Nephron progenitor cell (in vitro differentiated cells): ENCODE data around the gene ARHGAP26.

Experiments used
- DNase-seq: peaks from one replicate; pipeline ENCODE4 v3.0.0; 2021
- H3K27ac Mint-ChIP-seq: 2 replicates; pipeline ENCODE4 v1.8.0; 2021; ENCODE audit warnings: mild to moderate bottlenecking, moderate library complexity, mixed read lengths
- H3K27me3 Mint-ChIP-seq: 2 replicates; pipeline ENCODE4 v1.8.0; 2021; ENCODE audit warnings: mild to moderate bottlenecking, low read depth, mixed read lengths; ENCODE audit not compliant: poor library complexity
- H3K36me3 Mint-ChIP-seq: 2 replicates; pipeline ENCODE4 v1.8.0; 2021; ENCODE audit warnings: low read depth, mixed read lengths
- H3K4me1 Mint-ChIP-seq: 2 replicates; pipeline ENCODE4 v1.8.0; 2021; ENCODE audit warnings: mixed read lengths
- H3K4me3 Mint-ChIP-seq: 2 replicates; pipeline ENCODE4 v1.8.0; 2021; ENCODE audit warnings: mild to moderate bottlenecking, moderate library complexity, mixed read lengths
- H3K9me3 Mint-ChIP-seq: 2 replicates; pipeline ENCODE4 v1.8.0; 2021; ENCODE audit warnings: mild to moderate bottlenecking, moderate library complexity, mixed read lengths
- CTCF ChIP-seq: fragments of 200-600 bp; sonication (generic); IDR thresholded peaks from 2 replicates; pipeline ENCODE4 v1.5.0; 2021; ENCODE audit warnings: antibody characterized with exemption

The ARHGAP26 gene

GRCh38 chr5:143024228-143024920 is 254.2 kb downstream of the ARHGAP26 start:
- H3K9me3 Mint-ChIP-seq: no peaks in the 10 kb centered on the region
- H3K27me3 Mint-ChIP-seq: peaks cover 4% of the 10 kb centered on the region
- TF ChIP-seq CTCF: no peak
- H3K4me1 Mint-ChIP-seq: peaks cover 47% of the 10 kb centered on the region
- no peaks in the 10 kb centered on the region for H3K36me3 Mint-ChIP-seq
- H3K27ac Mint-ChIP-seq: no peak overlapping the region
- no peak overlapping the region for H3K4me3 Mint-ChIP-seq
- no peak for DNase-seq

DNA sequence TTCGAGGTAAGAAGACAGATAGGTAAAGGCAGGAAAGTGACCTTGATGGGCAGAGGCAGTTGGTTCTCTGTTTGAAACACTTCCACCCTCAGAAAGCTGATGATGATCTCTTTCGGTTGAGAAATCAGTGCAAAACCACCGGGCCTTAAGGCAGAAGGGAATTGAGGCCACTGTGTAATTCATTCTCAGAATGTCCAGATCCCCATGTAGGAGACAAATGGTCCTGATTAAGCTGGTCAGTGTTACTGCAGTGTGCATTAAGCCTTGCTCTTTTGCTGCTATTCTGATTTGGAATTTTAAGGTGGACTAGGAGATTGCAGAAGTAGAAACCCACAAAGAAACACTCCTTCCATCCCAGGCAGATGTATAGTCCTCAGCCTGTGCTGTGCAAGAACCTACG is 255.2 kb downstream of the ARHGAP26 start:
- H3K4me1 Mint-ChIP-seq: peaks cover 39% of the 10 kb centered on the region
- peak overlapping the region; percentile 52 for H3K27ac Mint-ChIP-seq
- H3K9me3 Mint-ChIP-seq: no peaks in the 10 kb centered on the region
- H3K27me3 Mint-ChIP-seq: peaks cover 4% of the 10 kb centered on the region
- H3K4me3 Mint-ChIP-seq: no peak overlapping the region
- TF ChIP-seq CTCF: no peak
- no peak for DNase-seq
- no peaks in the 10 kb centered on the region for H3K36me3 Mint-ChIP-seq

DNA sequence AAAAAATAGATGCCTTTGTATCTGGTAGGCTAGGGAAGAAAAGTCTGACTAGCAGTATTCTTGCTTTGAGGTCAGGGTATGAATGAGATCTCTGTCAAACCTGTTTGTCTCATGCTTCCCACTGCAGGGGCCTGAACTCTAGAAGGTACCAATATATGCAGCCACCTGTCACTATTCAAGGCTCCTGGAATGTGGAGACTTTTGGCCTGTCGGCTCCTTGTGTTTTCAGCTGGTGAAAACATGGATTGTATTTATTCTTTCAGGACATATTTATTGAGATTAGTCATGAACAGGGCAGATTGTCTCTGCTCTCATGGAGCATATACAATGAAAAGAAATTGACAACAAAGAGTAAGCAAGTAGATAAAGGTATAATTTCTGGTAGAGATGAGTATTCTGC is 255.8 kb downstream of the ARHGAP26 start:
- Mint-ChIP-seq H3K4me3 (no peak overlapping the region), H3K9me3 (no peaks in the 10 kb centered on the region), H3K4me1 (peaks cover 39% of the 10 kb centered on the region), H3K27ac (peak overlapping the region; percentile 12), H3K36me3 (no peaks in the 10 kb centered on the region), H3K27me3 (peaks cover 4% of the 10 kb centered on the region)
- no peak for TF ChIP-seq CTCF
- no peak for DNase-seq

- Mint-ChIP-seq H3K4me3 (no peak overlapping the region), H3K9me3 (no peaks in the 10 kb centered on the region), H3K27ac (peak overlapping the region; percentile 12), H3K4me1 (peaks cover 39% of the 10 kb centered on the region), H3K36me3 (no peaks in the 10 kb centered on the region), H3K27me3 (peaks cover 4% of the 10 kb centered on the region)
- no peak for DNase-seq
- no peak for TF ChIP-seq CTCF
Observed at GRCh38 chr5:143026380-143026779, 256.2 kb downstream of the ARHGAP26 start.

- Mint-ChIP-seq H3K4me3 (no peak overlapping the region), H3K27ac (no peak overlapping the region), H3K27me3 (peaks cover 4% of the 10 kb centered on the region), H3K36me3 (no peaks in the 10 kb centered on the region), H3K4me1 (peaks cover 22% of the 10 kb centered on the region), H3K9me3 (no peaks in the 10 kb centered on the region)
- TF ChIP-seq CTCF: no peak
- DNase-seq: no peak
Observed at GRCh38 chr5:143029293-143029692, 259.1 kb downstream of the ARHGAP26 start.

DNA sequence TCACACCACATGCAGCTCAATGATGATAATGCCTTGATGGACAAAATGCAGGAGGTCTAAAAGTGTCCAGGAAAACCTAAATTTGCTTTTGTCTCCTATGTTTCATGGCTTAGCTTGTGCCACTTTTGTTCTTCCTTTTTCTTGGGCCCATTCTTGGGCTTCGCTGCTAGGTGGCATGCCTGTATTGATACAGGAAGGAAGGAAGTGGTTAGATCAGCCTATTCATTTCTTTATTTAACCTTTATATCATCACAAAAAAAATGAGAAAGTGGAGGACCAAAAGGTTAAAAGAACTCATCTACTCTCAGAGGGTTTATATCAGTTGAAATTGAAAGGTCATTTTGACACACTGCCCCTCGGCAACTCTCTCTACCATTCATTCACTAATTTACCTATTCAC is 260.2 kb downstream of the ARHGAP26 start:
- Mint-ChIP-seq H3K27ac (no peak overlapping the region), H3K4me1 (peaks cover 17% of the 10 kb centered on the region), H3K9me3 (no peaks in the 10 kb centered on the region), H3K4me3 (no peak overlapping the region), H3K36me3 (no peaks in the 10 kb centered on the region), H3K27me3 (peaks cover 4% of the 10 kb centered on the region)
- no peak for TF ChIP-seq CTCF
- DNase-seq: no peak
